NB4 (cell line): ENCODE data around the gene JAML.

Source experiments
- CTCF ChIP-seq: IDR thresholded peaks from one replicate; pipeline ENCODE4 v1.5.1; 2012; ENCODE audit warnings: low read depth, low read length
- MAX ChIP-seq: IDR thresholded peaks from 2 replicates; pipeline ENCODE4 v1.6.1; 2011; ENCODE audit warnings: low read depth, low read length
- MYC ChIP-seq: IDR thresholded peaks from 2 replicates; pipeline ENCODE4 v1.6.1; 2011; ENCODE audit warnings: low read depth, low read length
- POLR2A ChIP-seq: IDR thresholded peaks from 2 replicates; pipeline ENCODE4 v1.6.1; 2011; ENCODE audit warnings: mild to moderate bottlenecking; ENCODE audit not compliant: insufficient read length; ENCODE audit errors: extremely low read depth

GRCh38 chr11:118184784-118185579 is 39.8 kb downstream of the JAML start:
- TF ChIP-seq MAX (no peak), CTCF (no peak), POLR2A (no peak), MYC (no peak)
